GM18858 (cell line): ENCODE results near the gene CTXN2.
A peak's percentile ranks its signal among the peaks of the same experiment; 100 is the strongest.

Source experiments
- ATAC-seq: cut with Tn5 transposase; IDR thresholded peaks from one replicate; pipeline ENCODE4 v1.9.1; 2021; ENCODE audit not compliant: unreplicated experiment

Gene CTXN2

GRCh38 chr15:48191574-48192225 is at the start of gene CTXN2:
CTXN2 (plus strand) TSS chr15:48191665; CDS start chr15:48201301, 9,636 bp downstream.
- no peak for ATAC-seq

DNA sequence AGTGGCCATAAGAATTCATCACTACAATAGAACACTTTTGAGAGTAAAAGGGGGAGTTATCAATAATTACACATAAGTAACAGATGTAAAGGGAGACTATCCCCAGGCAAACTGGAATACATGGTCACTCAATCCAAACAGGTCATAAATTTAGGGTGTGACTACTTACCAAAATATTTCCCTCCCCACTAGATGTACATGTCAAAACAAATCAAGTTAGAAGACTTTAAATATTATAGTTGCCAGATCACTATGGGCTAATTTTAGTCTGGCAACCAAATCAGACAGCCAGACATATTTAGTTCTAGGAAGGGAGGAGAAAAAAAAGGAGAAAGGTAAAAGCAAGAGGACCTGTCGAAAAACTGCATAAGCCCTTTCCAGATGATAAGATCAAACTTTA is 47.6 kb upstream of the CTXN2 start:
- no peak for ATAC-seq

- peak; percentile 66 for ATAC-seq
These were observed 46.6 kb upstream of the CTXN2 start for GRCh38 chr15:48144889-48145288.

GRCh38 chr15:48145923-48146322 is 45.5 kb upstream of the CTXN2 start:
- ATAC-seq: no peak

GRCh38 chr15:48147358-48147757 is 44.1 kb upstream of the CTXN2 start:
- ATAC-seq: no peak

DNA sequence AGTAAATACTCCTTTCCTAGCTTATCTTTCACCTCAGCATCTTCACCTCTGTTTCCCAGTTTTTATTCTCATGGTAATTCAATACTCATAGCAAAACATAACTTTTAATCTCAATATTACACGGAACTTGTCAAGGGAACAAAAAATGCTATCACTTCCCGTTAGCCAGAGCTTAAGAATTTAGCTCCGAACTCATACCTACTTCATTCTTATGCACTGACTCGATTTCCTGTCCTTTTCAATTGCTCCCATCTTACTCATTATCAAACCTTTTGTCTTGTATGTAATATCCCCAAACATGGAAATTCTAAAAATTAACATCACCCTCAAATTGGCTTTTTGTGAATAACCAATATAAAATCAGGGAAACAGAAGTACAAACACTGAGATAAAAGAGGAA is 41.6 kb upstream of the CTXN2 start:
- no peak for ATAC-seq

DNA sequence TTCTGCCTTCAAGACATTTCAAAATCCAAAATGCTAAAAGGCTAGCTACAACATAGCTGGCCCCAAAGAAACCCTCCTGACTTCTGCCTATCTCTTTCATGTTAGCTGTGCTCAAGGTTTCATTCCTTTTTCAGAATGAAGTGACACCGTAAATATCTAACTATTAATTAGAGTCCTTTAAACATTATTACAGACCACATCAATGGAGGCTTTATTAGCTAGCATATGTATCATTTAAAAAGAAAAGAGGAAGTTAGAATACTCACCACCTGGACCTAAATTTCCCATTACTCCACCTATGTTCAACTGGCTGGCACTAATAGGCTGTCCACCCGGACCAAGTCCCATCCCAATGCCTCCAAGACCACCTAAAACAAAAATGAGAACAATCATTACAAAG is 37.9 kb upstream of the CTXN2 start:
- no peak for ATAC-seq

GRCh38 chr15:48168616-48169015 is 22.8 kb upstream of the CTXN2 start:
- no peak for ATAC-seq

DNA sequence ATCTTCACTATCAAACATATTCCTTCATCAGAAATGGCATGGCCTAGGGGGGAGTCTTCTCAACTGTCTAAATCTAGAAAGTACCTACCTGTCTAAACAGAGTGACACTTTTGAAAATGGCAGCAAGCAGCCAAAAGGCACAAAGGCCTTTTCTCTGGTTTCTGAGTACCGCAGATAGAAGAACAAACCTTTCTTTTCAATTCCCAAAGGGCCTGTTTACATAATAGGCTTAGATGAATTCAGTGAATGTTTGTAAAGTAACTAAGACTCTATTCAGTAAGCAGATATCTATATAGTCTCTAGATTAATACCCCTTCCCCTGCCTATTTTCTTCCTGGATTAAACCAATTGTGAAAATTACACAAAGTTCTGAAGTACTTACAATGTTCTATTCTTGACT is 20.5 kb upstream of the CTXN2 start:
- ATAC-seq: no peak

- peak; percentile 27 for ATAC-seq
These were observed 16.3 kb upstream of the CTXN2 start for GRCh38 chr15:48175126-48175525.

GRCh38 chr15:48176112-48176511 is 15.4 kb upstream of the CTXN2 start:
- no peak for ATAC-seq

GRCh38 chr15:48176957-48177356 is 14.5 kb upstream of the CTXN2 start:
- no peak for ATAC-seq

- ATAC-seq: peak; percentile 61
These were observed 14.1 kb upstream of the CTXN2 start for GRCh38 chr15:48177383-48177765.

DNA sequence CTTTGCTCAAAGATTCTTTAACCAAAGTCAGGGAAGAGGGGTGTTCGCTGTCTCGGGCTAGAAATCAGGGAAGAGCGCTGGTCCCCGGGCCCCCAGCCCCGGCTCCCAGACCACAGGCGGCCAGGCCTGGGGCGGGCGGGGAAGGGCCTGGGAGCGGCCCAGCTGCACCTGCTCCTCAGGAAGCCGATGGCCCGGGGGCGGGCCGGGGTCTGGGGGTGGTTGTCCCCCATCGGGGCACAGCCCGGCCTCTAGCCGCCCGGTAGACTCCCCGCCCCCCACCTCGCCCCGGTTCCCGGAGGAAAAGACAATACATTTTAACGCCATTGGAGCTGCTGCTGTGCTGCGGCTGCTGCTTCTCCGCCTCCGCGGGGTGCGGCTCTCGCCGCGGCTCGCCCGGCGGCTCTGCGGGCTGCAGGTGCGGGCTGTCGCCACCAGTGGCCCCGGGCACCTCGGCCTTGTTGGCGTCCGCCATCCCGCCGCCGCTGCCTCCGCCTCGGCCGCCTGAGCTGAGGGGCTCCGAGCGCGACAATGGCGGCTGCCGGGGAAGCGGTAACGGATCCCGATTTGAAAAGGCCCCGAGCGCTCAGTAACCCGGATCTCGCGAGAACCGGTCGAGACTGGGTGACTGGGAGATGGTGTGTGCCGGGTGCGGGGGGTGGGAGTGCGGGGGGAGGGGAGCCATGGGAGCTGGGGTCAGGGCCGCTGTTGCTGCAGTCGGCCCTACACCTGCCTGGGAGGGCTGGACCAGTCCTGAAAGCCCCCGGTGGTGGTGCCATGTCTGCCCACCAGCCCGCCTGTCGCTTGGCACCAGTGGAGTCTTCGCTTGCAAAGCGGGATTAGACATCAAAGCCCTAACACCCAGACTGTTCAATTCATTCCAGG is 13.5 kb upstream of the CTXN2 start, which contains the start of gene MYEF2:
TSS of gene MYEF2 (minus strand) at position 530 of the 882 bp plus-strand sequence. CDS start at position 472, 58 bp downstream.
- peak; percentile 58 for ATAC-seq

GRCh38 chr15:48178648-48178931 is 12.9 kb upstream of the CTXN2 start:
- no peak for ATAC-seq

GRCh38 chr15:48182749-48183148 is 8.7 kb upstream of the CTXN2 start:
- ATAC-seq: no peak

GRCh38 chr15:48185529-48185928 is 5.9 kb upstream of the CTXN2 start:
- ATAC-seq: no peak

- ATAC-seq: no peak
These were observed 5.2 kb upstream of the CTXN2 start for GRCh38 chr15:48186271-48186670.

DNA sequence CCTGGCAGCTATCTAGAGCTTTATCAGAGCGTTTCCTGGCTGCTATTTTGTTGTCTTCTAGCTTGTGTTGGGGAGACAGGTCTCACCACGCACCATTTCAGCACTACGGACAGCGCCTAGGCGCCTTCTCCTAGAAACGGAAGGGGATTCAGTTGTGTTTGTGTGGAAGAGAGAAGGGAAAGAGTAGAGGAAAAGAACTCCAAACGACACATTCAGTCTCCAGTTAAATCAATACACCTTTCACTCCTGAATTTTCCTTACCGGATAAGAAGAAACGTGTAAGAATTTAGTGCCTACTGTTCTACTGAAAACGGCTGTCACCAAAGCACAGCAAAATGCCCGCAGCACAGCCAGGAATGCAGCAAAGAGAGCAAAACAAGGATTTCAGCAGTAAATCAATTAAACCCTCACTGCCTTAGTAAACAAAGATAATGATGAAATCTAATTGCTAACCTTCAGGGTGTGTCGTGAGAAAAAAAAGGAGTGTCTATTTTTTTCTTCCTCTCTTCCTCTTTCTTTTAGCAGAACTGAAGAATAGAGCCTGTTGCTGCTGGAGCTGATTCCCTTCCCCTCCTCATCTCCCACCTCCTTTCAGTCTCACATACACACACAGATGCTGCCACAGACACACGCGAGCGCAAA is 412 bp upstream of the CTXN2 start:
- ATAC-seq: no peak

DNA sequence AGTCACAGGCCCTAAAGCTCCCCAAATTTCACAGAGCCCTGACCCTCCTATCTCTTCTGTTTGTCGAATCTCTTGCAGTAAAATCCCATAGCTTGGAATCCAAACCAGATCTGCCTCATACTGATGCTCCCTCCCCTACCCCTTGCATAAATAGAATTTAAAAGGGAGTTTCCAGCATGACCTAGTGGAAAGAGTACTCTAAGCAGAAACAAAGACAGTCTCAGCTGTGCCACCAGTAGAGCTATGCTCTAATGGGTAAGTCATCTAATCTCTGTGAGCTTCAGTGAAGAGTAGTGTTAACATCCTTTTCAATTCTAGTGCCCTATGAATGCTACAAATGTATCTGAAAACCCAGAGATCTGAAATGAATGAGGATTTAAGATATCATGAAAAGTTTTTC is 10.6 kb downstream of the CTXN2 start:
- ATAC-seq: no peak

DNA sequence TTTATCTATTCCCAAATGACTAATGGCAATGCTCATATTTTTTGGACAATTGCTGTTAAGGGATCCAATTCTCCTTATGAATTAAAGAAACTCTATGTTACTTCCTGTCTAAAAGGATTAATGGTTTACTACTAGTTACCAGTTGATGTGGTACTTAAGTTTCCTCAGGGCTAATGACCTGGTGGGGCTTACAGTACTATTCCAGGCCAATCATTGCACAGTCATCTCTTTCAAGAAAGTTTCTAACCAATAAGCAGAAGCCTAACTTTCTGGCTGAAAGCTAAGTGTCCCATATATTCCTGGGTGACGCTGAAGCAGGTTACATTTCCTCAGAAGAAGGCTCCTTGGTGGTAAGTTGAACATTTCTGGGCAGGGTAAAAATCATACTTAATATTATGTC is 14.5 kb downstream of the CTXN2 start, which contains the start of gene SLC12A1:
TSS of gene SLC12A1 (plus strand) at position 322 of the 400 bp plus-strand sequence. CDS start 1,418 bp downstream, outside the sequence.
- ATAC-seq: no peak

DNA sequence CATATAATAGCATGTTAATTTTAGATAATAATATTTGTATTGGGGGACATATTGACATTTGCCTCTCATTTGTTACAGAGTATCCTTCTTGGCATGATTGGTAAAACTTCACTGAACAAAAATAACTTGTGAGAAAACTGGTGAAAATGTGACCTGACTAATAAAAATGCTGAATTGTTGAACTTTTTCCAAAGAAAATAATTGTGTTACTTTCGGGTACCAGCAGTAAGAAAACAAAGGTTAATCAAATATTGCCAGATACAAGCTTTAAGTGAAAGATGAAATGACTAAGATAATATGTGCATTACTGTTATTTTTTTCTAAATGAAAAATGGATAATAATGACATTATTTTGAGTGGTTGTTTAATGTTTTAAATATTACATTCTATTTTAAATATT is 29.8 kb downstream of the CTXN2 start:
- ATAC-seq: no peak
